Panc1 (cell line): ENCODE measurements around the gene PHRF1. TPM values are rescaled to one million over a fixed set of nuclear protein-coding genes. Genes with fewer than 3 reads are reported as not detected.

Experiments used
- ATAC-seq: fragments of 200-7000 bp; cut with Tn5 transposase; 2 replicates; pipeline ENCODE4 v1.9.1; 2020; ENCODE audit warnings: mild to moderate bottlenecking, moderate library complexity
- BruUV-seq: library from RNA; stranded (reverse); fragments of 400-500 nt; replicated peaks from 2 replicates; lab custom pipeline; 2021; lab: Mats Ljungman, UMichigan
- CTCF ChIA-PET: fragments of 300-600 bp; sonication (Branson Sonifier 250); formaldehyde crosslinking; loops from one replicate; lab custom pipeline; 2022; ENCODE audit warnings: antibody characterized with exemption; lab: Charles Lee
- POLR2A ChIA-PET: fragments of 300-600 bp; sonication (Branson Sonifier 250); formaldehyde crosslinking; loops from one replicate; lab custom pipeline; 2022; ENCODE audit warnings: antibody characterized with exemption; lab: Charles Lee
- DNase-seq: peaks from one replicate; pipeline ENCODE4 v3.0.0-alpha.2; 2010; ENCODE audit warnings: low read depth, low spot score
- H3K27ac ChIP-seq: 2 replicates; pipeline ENCODE4 v1.5.1; 2011; ENCODE audit warnings: mild to moderate bottlenecking, low read length, inconsistent platforms
- H3K27me3 ChIP-seq: fragments of 200-500 bp; sonication (Bioruptor generic); 2 replicates; pipeline ENCODE4 v1.6.0; 2014; ENCODE audit warnings: low read length, inconsistent platforms; ENCODE audit not compliant: control insufficient read depth, insufficient read depth
- H3K36me3 ChIP-seq: fragments of 200-500 bp; sonication (Bioruptor generic); 2 replicates; pipeline ENCODE4 v1.5.1; 2014; ENCODE audit warnings: inconsistent platforms, mild to moderate bottlenecking, low read length, moderate library complexity; ENCODE audit not compliant: control insufficient read depth, insufficient read depth
- H3K4me1 ChIP-seq: 2 replicates; pipeline ENCODE4 v1.5.1; 2011; ENCODE audit warnings: inconsistent platforms, mild to moderate bottlenecking, low read length, moderate library complexity; ENCODE audit not compliant: control insufficient read depth, insufficient read depth
- H3K4me3 ChIP-seq, 2 experiments: 2 replicates each; pipeline ENCODE4 v1.5.1; 2011 to 2012; ENCODE audit warnings: low read depth in 2 of 2, low read length in 2 of 2, mild to moderate bottlenecking in 2 of 2, inconsistent platforms in 1 of 2, moderate library complexity in 1 of 2
- H3K9me3 ChIP-seq: fragments of 200-500 bp; sonication (Bioruptor generic); 2 replicates; pipeline ENCODE4 v1.5.1; 2014; ENCODE audit warnings: low read depth, mild to moderate bottlenecking, inconsistent platforms, low read length, moderate library complexity; ENCODE audit not compliant: control insufficient read depth, insufficient read depth
- CTCF ChIP-seq: fragments of 450-650 bp; IDR thresholded peaks from 2 replicates; pipeline ENCODE4 v1.5.1; 2017; ENCODE audit warnings: mild to moderate bottlenecking
- POLR2AphosphoS5 ChIP-seq: IDR thresholded peaks from 2 replicates; pipeline ENCODE4 v1.6.1; 2012; ENCODE audit warnings: mild to moderate bottlenecking, low read depth, low read length, moderate library complexity
- SIN3A ChIP-seq: IDR thresholded peaks from 2 replicates; pipeline ENCODE4 v1.6.1; 2012; ENCODE audit warnings: low read depth, mild to moderate bottlenecking, low read length, moderate library complexity, borderline replicate concordance; ENCODE audit not compliant: insufficient read depth
- TCF7L2 ChIP-seq: IDR thresholded peaks from 2 replicates; pipeline ENCODE4 v1.6.1; 2011; ENCODE audit warnings: mild to moderate bottlenecking, low read depth, low read length, inconsistent platforms
- in situ Hi-C: cut with HindIII; loops from 2 replicates; pipeline ENCODE4 v1.10.0; 2016; ENCODE audit warnings: low sequenced_read_pairs, low pct_unique_long_range_greater_than_20kb
- intact Hi-C: fragments of 100-400 bp; cut with micrococcal nuclease; formaldehyde crosslinking; loops from one replicate; pipeline ENCODE4 v1.10.0; 2022; ENCODE audit not compliant: unreplicated experiment
- total RNA-seq: library from RNA; stranded (reverse); gene quantifications from one replicate; pipeline ENCODE4 v1.2.1, GENCODE V29; 2021; ENCODE audit not compliant: unreplicated experiment
- TF ChIP-seq, protein P1 (sequence below), 2 experiments: IDR thresholded peaks; 2 replicates each; pipeline ENCODE4 v1.6.1; 2011 to 2012; ENCODE audit warnings: low read depth in 2 of 2, control low read depth in 1 of 2, low read length in 1 of 2, mild to moderate bottlenecking in 1 of 2, moderate library complexity in 1 of 2; ENCODE audit not compliant: insufficient read depth in 1 of 2

Gene PHRF1
- total RNA-seq, 1 experiment from 2014 or later, result 90.6 TPM

DNA sequence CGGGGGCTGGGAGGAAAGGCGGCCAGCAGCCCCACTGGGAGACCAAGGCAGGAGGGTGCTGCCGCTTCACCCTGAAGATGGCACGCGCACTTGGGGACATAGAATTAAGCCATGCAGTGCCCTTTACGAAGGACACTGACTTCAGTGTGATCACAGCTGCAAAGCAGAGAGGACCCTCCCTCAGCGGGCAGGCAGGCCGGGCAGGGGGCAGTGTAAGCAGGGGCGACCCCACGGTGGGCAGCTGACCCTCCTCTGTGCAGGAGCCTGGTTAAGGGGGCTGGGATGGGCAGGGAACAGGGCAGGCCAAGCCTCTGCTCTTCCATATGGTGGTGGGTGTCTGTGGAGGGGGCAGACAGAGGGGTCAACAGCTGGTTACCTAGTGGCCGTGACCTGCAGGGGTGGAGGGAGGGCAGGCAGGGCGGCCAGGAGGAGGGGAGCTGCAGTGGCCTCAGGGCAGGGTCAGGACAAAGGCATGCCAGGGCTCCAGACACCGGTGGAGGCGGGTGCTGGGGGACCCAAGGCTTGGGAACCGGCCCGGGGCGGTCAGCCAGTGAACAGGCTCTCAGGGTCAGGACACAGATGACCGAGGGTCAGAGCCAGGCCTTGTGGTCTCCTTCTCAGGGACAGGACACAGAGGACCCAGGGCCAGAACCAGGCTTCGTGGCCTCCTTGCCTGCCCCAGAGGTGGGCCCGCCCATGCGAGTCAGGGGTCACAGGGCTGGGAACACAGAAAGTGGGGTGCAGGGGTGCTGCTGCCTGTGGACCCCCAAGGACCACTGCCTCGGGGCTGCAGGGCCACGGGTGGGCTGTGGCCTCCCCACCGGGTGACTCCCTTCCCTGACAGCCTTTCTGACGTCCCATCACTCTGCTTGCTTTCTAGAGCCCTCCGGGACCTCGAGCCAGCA is 22.9 kb upstream of the PHRF1 start:
- POLR2A ChIA-PET, result interaction anchor here (0.7 kb wide), 1 partner anchor 9 kb away, joined by 3 read pairs; no protein-coding TSS in a partner anchor
- TF ChIP-seq TCF7L2, result no peak
- TF ChIP-seq POLR2AphosphoS5, result 0 out of 2 replicates have a peak, but pooled peaks have one; percentile 28
- H3K27me3 ChIP-seq, result no peaks in the 10 kb centered on the region
- no peak for DNase-seq
- intact Hi-C loops, result loop anchor here (10.0 kb wide), 1 partner anchor 171 kb away; no protein-coding TSS in a partner anchor
- BruUV-seq, result no TSS peak
- in situ Hi-C loops, result no loop called here
- no peak overlapping the region for H3K4me3 ChIP-seq
- H3K27ac ChIP-seq, result no peak overlapping the region
- peaks cover 17% of the 10 kb centered on the region for H3K4me1 ChIP-seq
- no peaks in the 10 kb centered on the region for H3K9me3 ChIP-seq
- H3K36me3 ChIP-seq, result no peaks in the 10 kb centered on the region
- CTCF ChIA-PET, result interaction anchor here (1.3 kb wide), 1 partner anchor 153 kb away, joined by 4 read pairs; no protein-coding TSS in a partner anchor
- no peak for ATAC-seq

DNA sequence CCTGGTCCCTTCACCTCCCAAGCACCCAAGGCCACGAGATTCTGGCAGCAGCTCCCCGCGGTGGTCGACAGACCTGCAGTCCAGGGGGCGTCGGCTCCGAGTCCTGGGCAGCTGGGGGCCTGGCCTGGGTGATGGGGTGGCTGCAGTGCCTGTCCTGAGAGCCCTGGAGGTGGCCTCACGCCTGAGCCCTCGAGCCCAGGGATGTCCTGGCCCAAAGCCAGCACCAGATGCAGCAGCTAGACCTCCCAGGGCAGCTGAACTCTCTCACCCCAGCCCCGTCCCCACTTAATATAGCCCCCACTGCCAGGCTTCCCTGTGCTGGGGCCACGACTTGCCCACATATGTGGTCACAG is 22.3 kb upstream of the PHRF1 start:
- no peak overlapping the region for H3K4me3 ChIP-seq
- H3K4me1 ChIP-seq, result peaks cover 17% of the 10 kb centered on the region
- no peak for TF ChIP-seq POLR2AphosphoS5
- no peak for TF ChIP-seq SIN3A
- TF ChIP-seq, protein P1, sequence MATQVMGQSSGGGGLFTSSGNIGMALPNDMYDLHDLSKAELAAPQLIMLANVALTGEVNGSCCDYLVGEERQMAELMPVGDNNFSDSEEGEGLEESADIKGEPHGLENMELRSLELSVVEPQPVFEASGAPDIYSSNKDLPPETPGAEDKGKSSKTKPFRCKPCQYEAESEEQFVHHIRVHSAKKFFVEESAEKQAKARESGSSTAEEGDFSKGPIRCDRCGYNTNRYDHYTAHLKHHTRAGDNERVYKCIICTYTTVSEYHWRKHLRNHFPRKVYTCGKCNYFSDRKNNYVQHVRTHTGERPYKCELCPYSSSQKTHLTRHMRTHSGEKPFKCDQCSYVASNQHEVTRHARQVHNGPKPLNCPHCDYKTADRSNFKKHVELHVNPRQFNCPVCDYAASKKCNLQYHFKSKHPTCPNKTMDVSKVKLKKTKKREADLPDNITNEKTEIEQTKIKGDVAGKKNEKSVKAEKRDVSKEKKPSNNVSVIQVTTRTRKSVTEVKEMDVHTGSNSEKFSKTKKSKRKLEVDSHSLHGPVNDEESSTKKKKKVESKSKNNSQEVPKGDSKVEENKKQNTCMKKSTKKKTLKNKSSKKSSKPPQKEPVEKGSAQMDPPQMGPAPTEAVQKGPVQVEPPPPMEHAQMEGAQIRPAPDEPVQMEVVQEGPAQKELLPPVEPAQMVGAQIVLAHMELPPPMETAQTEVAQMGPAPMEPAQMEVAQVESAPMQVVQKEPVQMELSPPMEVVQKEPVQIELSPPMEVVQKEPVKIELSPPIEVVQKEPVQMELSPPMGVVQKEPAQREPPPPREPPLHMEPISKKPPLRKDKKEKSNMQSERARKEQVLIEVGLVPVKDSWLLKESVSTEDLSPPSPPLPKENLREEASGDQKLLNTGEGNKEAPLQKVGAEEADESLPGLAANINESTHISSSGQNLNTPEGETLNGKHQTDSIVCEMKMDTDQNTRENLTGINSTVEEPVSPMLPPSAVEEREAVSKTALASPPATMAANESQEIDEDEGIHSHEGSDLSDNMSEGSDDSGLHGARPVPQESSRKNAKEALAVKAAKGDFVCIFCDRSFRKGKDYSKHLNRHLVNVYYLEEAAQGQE (IDR thresholded peaks at IDR 0.05; ENCODE audit: insufficient read depth in 1 of 2, low read depth in 2 of 2, low read length in 1 of 2), result no peak
- no peak for TF ChIP-seq CTCF
- no peak for TF ChIP-seq TCF7L2
- intact Hi-C loops, result loop anchor here (10.0 kb wide), 1 partner anchor 171 kb away; no protein-coding TSS in a partner anchor
- H3K27ac ChIP-seq, result no peak overlapping the region
- BruUV-seq, result no TSS peak
- H3K9me3 ChIP-seq, result no peaks in the 10 kb centered on the region
- DNase-seq (no peak), ATAC-seq (0 out of 2 replicates have a peak, but pooled peaks have one; percentile 1)
- ChIA-PET POLR2A (no interaction called here), CTCF (interaction anchor here (1.0 to 1.3 kb wide), 2 partner anchors 143 to 153 kb away, joined by 3 to 4 read pairs; no protein-coding TSS in a partner anchor)
- H3K36me3 ChIP-seq, result no peaks in the 10 kb centered on the region
- H3K27me3 ChIP-seq, result no peaks in the 10 kb centered on the region
- in situ Hi-C loops, result no loop called here
